ENCODE results near the gene CLEC18B. TPM values are rescaled to one million over a fixed set of nuclear protein-coding genes. Genes with fewer than 3 reads are reported as not detected.
"Not testable (repeated sequence)": the region's sequence is repeated elsewhere in the genome, so short reads cannot be mapped to it uniquely, and the experiment has no call there.

Gene CLEC18B
- polyA plus RNA-seq (ENCODE audit: insufficient read length) = 3.9 TPM

DNA sequence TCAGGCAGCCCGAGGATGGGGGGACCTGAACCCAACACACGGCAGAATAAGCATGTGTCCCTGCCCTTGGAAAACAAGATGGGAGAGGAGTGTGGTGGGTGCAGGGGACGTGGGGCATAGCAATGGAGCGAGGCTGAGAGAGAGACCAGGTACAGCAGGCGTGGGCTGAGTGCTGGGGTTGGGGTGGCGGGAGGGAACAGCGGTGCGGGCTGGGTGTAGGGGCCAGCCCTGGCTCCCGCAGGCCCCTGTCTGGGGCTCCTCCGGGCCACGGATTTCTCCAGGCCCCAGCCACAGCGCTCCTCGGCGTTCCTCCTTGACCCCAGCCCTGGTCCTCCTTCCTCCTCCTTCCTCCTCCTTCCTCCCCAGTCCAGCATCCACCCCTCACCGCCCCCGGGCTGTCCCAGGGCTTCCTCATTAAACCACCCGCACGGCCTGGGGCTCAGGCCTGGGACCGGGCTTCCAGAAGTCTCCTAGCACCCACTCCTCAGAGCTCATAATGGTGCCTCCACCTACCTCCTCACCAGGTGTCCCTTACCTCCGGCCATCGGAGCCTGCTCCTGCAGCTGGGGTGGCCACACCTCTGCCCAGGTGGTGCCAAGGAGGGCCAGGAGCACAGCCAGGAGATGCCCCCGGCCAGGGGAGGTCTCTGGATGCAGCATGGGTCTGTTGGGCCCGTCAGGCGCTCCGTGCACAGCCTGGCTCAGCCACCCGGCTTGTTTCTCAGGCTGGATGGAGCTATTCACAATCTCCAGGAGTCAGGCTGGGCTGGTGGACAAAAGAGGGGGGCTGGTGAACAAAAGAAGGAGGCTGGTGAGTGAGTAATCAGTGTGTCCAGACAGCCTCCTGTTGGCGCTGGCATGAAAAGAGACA is at the start of gene CLEC18B:
TSS of gene CLEC18B (minus strand) at position 867 of the 870 bp plus-strand sequence. CDS start at position 659, 208 bp downstream.
- DNase-seq = not testable (repeated sequence)

DNA sequence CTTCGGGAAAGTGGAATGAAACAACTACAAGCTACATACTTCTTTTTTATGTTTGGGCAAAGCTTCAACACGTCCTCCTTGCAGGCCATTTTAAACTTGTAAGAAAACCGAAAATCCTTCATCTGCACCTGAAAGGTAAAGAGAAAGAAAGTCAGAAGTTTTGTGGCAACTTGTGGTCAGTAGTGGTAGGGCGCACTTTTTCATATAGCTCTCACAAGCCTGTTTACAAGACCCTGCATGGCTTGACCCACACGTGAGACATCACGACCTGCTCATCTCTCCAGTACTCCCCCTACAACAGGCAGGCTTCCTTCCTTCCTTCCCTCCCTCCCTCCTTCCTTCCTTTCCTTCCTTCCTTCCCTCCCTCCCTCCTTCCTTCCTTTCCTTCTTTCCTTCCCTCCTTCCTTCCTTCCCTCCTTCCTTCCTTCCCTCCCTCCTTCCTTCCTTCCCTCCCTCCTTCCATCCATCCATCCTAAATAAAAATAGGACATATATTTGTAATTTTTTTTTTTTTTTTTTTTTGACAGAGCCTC is 48.7 kb upstream of the CLEC18B start:
- no peak for DNase-seq

DNA sequence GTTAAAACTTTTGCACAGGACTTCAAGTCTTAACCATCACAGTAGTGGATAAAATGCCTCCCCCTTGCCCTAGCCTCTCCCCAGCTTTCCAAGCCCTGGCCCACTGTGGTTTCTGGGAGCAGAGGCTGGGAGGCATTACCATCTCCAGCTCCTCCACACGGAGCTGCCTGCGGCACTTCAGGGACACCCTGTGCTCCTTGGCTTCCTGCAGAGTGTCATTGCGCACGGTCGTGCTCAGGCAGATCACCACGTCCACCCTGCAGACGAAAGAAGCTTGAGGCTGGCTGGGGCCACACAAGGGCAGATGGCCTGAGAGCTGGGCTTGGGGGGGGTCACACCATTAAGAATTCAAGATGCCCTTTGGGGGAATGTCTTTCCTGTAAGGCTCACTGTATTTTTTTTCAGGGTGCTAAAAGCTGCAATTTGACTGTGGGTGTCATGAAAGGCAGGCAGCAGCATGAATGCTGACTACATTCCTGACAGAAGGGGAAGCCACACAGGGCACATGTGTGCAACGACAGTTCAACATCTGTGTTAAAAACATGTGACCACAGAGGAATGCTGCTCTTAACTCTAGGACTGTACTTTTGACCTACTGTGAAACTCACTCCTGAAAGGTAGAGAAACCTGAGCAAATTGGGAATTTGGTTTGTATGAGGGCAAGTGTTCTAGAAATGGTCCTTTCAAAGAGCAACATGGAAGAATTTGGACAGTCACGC is 47.7 kb upstream of the CLEC18B start:
- DNase-seq = no peak

DNA sequence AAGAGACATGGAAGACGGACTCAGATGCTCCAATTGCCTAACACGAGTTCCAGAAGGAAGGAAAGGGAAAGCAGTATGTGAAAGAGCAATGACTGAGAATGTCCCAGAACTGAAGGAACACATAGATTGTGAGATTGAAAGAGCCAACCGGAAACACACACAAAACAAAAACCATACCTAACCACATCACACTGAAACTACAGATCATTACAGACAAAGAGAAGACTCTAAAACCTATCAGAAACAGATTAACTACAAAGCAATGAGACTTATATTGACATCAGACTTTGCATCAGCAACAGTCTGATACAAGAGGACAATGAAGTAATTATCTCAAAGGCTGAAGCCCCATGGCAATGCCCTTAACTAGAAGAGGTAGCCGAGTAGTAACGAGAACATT is 45.6 kb upstream of the CLEC18B start:
- DNase-seq = no peak

DNA sequence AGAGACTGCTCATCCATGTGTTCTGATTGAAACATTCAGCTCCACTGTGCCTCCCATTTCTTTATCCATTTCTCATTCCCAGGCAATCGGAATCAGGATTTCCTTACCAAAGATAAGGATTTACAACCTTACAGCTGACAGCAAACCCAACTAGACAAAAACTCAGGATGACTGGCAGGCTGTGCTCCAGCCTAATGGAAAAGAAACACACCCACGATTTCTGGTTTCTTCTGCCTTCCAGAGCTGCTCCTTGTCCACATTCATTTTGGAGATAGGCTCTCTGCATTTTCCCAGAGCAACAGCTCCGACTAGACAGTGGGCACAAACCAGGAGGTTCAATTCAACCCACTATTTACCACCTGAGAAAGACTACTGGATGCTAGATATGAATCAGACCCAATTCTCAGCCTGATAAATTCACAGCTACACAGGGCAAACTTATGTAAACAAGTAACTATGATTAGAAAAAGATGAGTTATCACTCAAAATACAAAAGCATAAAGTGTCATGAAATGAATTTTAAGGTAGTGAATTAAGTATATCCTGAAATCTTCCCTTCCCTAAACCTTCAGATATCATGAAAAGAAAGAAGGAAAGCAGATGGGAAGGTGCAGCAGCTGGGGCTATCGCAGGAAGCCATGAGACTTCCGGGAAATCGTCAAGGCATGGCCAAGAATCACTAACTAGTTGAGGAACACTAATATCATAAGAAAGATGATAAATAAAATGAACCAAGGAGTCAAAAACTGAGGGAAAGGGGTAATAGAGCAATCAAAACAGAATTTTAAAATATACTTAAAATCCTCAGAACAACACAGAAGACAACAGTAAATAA is 44.8 kb upstream of the CLEC18B start:
- DNase-seq = no peak

DNA sequence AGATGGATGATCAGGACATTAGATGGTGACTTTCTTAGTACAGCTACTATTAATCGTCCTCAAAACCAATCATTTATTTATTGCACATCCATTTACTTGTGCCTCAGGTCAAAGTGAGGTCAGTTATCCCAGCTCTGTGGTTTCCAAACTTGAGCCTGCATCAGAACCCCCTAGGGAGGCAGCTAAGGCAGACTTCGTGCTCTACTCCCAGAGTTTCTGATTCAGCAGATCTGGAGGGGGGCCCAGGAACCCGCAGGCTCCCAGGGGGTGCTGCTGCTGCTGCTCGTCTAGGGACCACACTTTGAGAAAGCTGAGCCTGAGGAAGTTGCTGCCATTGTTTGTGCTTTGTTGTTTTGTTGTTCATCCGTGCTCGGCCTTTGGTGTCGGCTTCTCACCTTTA is 44.0 kb upstream of the CLEC18B start:
- no peak for DNase-seq

DNA sequence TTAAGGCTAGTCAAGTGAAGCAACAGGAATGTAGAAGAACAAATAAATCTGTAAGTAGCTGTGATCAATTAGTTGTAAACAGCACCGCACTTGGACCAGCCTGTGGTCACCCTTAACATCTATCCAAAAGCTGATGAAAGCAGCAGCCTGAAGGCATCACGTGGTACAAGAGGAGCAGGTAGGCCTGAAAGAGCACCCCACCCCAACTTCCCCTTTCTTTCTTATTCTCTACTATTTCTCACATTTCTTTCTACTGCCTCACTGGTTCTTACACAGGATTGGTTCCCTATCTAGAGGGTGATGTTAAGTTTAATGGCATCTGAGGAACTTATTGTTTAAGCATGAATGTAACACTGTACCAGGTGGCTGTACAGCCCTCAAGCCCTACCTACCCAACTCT is 42.6 kb upstream of the CLEC18B start:
- DNase-seq = no peak

DNA sequence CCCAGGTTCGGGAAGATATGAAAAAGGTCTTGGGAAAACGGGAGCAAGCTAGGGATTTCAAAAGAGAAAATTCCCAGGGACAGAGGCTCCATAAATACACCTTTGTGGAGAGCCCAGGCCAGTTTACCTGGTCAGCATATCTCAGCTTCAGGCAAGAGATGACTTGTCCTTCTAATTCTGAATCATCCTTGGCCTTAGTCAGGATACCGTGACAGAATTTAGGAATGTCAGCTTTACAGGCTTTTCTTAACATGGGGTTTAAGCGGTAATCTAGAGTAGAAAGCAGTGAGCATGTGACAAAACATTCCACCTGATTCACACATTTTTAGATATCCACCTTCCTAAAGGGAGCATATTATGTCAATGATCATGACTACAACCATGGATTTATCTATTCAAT is 41.1 kb upstream of the CLEC18B start:
- DNase-seq = no peak

DNA sequence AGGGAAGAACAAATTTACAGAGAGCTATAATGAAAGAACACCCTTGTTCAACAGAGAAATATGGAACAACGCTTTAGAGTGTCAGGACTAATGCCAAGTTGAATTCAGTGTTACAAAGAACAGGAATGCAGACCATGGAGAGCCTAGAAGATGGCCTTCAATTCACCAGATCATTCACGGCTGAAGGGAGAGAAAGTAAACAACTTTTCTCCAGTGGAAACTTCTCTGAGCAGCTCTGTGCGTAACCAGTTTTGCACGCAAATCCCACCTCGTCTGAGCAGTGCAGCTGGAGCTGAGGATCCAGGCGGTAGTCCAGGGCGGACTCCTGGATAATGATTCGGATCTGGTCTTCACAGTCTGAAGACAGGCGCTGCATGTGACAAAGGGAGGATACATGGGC is 40.5 kb upstream of the CLEC18B start:
- no peak for DNase-seq

DNA sequence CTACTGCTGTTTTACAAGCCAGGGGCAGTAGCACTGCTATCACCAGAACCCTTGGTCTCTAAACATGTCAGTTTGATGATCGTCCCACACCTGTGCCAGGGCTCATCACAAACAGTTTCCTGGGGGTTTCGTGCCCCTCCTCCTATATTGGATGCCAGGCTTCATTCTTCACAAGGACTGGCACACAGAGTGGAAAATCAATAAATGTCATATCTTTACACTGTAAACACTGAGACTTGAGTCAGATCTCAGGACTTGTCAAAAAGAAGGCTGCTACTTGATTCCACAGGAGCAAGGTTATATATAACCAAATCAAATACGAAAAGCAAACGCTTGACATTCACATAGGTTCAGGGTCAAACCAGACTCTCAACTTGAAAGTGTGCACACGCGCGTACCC is 39.3 kb upstream of the CLEC18B start:
- no peak for DNase-seq

DNA sequence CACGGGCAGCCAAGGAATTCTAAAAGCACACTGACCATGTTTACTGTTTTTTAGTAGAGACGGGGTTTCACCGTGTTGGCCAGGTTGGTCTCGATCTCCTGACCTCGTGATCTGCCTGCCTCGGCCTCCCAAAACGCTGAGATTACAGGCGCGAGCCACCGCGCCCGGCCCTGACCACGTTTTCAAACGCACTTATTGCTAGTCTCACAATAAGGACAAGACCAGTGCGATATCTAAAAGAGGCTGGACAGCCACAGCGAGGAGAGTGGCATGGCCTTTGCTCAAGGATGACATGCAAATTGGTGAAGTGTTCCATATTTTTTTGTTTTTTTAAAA is 35.0 kb upstream of the CLEC18B start:
- no peak for DNase-seq

DNA sequence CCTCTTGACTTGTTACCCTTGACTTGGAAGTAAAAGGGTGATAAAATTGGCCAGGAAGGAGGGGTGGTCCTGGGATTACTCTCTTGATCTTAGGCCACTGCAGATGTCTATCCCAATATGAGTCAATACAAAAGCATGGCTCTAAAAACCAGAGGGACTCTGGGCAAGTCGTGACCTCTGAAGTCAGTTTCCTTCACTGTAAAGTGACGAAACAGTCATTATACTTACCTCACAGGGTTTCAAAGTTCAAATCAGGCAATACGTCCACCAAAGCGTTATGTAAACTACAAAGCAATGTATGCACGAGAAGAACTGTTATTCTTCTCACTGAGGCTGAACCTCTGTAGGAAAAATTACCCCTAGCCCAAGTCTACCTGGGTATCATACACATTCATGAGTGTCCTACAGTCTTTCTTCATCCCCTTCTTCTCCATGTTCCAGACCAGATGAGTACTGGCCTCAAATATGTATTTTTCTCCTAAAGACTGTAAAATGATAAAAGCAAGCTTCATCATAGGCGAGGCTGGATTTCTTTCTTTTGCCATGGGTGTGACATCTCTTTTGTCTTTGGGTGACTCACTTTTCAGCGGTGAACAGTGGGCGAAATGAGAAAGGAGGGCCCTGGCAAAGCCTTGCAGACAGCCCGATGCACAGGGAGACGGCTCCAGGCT is 34.5 kb upstream of the CLEC18B start:
- DNase-seq = no peak

DNA sequence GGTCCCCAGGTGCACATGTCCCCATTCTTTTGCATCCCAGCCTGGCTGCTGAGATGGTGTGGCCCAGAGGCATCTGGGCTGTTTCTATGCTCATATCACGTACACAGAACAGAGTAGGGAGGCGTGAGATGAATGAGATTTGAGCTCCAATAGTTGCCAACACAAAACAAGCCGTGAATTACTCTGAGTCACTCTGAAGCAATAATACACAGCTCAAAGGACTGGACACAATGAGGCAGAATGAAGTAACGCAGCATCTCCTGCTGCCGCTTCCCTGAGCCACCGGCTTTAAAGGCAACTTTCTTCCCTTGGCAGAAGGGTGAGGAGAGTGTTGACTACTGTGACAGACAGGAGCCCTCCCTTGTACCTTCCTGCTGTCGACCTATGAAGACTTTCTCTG is 33.9 kb upstream of the CLEC18B start:
- no peak for DNase-seq

DNA sequence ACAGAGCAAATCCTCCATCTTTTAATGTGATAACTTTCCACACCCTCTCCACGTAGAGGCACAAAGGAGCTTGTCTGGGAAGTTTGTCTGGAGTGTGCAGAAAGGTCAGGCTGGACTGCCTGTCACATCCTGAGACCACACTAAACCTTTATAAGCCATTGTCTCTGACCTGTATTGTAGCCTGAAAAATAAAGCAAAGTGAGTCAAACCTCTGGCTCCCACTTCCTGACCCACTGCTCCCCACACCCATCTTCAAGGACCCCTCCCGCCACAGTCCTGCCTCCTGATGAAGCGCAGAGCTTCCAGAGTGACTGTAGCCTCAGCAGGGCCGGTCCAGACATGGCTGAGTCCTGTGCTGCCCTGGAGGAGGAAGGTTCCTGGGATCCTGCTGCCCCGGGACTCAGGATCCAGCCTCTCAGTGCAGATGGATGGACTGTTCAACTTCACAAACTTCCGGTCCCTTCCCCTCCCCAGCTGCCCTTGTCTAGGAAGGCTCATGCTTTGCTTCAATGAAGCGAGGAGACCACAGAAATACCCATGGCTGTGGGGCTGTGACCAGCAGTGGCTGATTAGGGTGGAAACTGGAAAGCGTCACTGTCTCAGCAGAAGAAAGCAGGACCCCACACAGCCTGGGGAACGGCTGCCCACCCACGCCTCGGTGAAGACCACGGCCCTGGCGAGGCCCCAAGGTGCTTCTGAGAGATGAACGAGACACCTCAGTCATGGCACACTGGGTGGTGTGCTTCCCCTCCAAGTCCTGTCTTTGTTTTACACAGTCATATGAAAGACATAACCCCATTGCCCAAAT is 30.9 kb upstream of the CLEC18B start:
- DNase-seq = no peak

DNA sequence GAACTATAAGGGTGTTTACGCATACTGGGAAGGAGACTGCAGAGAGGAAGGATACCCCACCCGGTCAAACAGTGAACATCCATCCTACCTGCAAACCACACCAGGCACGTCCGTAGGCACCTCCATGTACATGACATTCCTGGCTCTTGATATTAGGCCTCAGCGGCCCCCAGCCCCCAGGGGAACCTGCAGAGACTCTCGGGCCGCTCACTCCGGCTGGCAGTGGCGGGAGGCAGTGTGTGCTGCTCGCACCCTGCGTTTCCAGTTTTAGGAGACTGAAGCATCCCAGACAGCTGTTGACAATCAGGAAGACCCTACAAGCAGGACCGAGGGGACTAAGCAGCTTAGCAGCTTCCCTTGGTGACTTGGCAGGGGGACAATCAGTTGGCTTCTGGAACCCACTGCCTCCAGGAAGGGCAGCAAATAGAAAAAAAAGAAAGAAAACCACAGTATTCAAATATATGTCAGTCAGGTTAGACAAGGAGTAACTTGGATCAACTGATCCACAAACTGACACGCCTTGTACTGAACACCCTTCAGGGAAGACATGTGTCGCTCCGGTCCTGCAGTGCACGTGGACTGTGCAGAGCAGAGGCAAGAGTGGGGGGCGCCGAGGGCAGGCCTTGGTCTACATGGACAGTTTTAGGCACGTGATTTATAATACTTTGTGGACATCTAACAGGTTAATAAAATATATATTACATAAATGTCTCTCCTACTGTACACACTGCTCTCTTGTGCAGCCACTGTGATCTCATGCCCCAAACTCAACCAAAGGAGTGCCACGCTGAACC is 29.9 kb upstream of the CLEC18B start:
- DNase-seq = no peak

DNA sequence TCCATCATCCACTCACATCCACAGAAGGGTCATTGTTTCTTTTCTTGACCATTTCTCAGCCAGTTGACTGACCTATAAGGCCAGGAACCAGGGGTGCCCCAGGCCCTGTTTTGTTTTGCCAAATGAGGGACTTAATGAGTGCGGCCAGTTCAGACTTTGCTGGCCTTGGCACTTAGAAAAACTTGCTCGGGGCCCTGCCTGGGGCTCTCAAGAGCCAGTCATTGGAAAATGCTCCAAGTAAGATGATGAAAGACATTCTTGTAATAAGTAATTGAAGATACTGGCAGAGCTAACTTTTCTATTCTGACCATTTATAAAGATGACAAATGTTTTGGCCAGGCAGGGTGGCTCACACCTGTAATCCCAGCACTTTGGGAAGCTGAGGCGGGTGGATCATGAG is 29.0 kb upstream of the CLEC18B start:
- DNase-seq = no peak

DNA sequence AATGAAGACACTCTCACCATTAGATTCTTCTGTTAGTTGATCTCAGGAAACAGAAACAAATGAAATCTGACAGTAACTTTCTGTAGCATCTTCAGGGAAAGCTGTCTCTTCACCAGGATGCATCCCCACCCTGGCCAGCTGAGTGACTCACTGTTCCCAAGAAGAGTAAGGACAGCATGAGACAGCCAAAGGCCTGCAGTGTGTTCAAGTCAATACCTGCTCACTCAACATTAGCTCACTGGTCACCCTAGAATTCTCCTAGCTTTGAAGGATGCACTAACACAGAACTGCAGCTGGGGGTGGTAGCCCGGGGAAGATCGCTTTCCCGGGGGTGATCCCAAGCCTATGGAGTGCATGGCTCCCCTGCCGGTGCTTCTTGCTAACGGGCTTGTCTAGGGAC is 28.2 kb upstream of the CLEC18B start:
- DNase-seq = no peak

DNA sequence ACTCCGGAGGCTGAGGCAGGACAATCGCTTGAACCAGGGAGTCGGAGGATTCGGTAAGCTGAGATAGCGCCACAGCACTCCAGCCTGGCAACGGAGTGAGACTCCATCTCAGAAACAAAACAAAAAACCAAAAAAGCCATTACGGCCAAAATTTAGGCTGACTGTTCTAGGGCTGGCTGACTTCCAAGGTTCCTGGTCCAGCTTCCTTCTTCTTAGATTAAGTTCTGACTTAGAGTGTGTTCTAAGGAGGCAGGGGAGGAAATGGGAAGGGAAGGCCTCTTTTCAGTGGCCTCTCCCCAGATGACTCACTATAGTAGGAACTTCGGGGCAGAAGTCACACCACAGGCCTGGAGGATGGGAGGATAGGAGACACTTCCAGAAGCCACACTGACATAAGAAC is 27.7 kb upstream of the CLEC18B start:
- peak; percentile 32 for DNase-seq

DNA sequence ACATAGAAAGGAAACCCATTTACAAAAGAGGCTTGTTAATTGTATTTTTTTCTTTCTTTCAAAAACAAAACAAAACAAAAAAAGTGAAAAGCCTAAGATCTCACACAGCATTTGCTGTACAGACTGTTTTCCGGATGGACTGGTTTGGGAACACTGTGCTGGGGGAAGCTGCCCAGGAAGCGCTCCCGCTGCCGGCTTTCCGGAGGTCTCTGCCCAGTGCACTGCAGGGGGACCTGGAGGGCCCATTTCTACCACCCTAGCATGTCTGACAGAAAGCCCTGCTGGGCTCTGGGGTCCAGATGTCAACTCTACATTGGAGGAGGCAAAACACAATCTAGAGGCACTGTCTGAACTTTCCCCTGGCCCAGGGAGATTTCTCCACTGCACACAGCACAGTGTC is 26.3 kb upstream of the CLEC18B start:
- no peak for DNase-seq

DNA sequence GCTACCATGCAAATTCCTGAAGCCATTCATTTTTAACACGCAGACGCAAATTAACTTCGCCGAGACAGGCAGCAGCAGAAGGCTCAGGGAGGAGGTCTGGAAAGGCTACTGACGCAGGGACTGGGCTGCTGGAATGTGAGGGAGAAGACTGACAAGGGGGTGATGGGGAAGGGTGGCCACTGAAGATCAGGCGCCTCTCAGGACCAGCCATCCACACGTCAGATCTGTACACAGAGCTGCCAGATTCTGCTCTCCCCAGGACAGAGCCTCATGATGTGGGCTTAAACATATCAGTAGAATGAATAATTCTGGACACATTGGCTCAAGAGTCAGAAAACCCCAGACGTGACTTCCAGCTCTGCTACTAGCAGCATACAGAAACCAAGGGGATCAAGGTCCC is 25.6 kb upstream of the CLEC18B start:
- no peak for DNase-seq
